ENCODE results near the gene EGFR.

Gene EGFR

DNA sequence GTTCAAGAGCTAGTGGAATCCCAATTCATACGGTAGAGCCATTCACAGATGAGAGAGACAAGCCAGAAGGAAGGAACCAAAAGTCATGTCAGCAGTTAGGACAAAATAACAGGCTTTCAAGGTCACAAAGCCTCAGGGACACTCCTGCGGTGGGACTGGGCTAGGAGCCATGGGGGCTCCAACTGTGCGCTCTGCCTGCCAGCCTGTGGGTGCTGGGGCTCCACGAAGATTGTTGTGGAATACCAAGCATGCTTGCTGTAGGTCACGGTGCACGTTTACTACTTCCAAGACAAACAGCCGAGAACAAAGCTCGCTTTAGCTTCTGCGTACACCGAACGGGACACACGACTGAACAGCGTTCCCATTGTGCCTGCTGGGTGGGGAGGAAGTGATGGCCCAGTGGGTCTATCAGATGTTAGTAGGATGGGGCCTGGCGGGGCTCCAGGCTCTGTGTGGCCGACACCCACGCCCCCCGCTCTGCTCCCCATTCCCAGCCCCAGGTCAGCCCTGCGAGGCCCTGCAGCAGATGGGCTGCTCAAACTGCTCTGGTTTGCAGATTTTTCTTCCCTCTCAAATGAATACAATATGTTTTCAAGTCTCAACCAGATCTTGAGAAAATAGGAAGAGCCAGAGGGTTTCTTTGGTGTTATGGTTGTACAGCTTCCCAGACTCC is 158.9 kb downstream of the EGFR start:
- DNase-seq: no peak

DNA sequence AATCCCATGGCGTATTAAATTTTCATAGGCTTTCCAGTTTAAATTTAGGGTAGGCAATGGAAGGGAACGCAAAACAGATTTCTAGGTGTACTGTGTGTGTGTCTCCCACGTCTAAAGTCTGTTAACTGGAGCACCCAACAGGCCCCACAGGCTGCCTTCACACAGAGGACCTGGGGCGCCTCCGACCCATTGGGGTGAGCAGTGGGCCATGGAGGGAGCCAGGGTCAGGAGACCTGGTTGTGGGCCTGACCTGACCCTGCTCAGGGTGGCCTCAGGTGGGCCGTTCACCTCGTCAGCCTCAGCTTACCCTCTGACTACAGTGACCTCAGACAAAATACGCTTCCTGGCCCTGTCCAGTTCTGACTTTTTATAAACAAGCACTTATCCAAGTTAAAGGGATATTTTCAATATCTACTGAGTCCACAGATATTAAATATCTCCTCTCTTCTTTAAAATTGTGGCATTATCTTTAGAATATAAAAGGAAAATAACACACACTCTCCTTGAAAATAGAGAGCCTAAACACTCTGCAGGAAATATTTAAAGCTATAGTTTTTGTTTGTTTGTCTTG is 159.6 kb downstream of the EGFR start:
- DNase-seq: no peak

DNA sequence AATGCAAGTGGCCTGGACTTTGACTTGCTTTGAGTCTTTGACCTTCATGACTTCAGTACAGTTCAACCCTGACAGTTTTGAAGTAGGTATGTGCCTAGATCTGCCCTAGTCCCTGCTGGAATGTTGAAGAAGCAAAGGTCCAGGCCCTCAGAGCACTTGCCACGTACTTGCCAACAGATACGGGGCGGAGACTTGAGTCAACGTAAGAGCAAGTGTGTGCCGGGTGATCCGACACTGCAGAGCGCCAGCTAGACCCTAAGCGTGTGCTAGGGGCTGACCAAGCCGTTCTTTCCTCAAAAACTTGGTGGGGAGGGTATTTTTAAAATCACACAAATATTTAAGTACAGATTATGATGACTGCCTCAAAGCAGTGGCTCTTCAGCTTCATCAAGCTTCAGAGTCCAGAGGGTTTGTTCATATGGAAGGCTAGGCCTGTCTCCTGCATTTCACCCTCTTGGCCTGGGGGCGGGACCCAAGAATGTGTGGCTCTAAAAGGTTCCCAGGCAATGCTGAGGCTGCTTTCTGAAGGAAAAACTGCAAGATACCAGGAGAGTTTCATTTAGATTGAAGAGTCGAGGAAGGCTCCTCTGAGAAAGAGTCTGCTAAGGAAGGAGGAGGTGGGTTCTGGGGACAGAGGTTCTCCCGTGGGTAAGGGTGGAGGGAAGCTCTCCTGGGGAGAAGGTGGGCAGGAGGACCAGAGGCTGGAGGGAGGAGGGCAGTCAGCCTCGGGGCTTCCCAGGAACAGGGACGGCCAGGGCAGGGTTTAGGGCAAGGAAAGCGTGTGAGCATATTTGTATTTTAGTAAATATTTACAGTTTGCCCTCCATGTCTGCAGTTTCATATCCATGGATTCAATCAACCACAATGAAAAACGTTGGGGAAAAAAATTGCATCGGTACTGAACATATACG is 160.3 kb downstream of the EGFR start:
- DNase-seq: no peak

DNA sequence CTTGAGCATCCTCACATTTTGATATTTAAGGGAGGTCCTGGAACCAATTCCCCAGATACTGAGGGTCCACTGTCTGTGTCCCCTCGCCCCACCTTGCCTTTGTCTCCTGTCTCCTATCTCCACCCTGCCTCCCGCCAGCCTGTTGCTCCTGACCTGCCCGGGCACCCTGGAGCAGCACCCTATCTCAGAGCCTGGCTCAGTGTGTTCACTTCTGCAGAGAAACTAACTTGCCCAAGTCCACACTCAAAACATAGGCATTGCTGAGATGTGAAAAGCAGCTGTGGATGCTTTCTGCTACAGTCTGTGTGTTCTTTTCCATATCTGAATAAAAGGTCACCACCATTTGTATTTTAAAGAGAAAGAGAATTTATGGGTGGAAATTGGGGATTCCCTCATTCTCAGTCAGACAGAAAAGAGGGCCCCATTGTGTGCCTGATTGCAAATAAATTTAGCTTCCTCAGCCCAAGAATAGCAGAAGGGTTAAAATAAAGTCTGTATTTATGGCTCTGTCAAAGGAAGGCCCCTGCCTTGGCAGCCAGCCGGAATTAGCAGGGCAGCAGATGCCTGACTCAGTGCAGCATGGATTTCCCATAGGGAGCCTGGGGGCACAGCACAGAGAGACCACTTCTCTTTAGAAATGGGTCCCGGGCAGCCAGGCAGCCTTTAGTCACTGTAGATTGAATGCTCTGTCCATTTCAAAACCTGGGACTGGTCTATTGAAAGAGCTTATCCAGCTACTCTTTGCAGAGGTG is 161.3 kb downstream of the EGFR start:
- DNase-seq: no peak

DNA sequence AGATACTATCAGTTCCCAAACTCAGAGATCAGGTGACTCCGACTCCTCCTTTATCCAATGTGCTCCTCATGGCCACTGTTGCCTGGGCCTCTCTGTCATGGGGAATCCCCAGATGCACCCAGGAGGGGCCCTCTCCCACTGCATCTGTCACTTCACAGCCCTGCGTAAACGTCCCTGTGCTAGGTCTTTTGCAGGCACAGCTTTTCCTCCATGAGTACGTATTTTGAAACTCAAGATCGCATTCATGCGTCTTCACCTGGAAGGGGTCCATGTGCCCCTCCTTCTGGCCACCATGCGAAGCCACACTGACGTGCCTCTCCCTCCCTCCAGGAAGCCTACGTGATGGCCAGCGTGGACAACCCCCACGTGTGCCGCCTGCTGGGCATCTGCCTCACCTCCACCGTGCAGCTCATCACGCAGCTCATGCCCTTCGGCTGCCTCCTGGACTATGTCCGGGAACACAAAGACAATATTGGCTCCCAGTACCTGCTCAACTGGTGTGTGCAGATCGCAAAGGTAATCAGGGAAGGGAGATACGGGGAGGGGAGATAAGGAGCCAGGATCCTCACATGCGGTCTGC is 162.2 kb downstream of the EGFR start:
- DNase-seq: no peak

DNA sequence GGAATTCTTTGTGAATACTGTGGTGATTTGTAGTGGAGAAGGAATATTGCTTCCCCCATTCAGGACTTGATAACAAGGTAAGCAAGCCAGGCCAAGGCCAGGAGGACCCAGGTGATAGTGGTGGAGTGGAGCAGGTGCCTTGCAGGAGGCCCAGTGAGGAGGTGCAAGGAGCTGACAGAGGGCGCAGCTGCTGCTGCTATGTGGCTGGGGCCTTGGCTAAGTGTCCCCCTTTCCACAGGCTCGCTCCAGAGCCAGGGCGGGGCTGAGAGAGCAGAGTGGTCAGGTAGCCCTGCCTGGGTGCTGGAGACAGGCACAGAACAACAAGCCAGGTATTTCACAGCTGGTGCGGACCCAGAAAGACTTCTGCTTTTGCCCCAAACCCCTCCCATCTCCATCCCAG is 162.9 kb downstream of the EGFR start:
- no peak for DNase-seq

DNA sequence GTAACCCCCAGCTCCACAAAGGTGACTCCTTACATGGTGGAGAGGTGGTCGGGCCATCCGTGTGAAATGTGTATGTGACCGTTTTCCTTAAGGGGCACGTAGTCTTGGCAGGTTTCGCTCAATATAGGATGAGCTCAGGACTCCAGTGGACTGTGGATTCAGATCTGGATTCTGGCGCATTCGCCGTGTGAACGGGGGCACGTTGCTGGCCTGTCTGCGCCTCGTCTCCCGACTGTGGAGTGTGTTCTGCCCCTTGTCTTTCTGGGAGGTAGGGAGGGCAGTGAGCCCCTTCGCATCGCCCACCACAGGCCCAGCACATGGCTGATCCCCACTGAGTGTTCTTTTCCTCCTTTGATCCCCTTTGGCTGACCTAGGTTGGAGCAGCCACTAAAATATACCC is 165.1 kb downstream of the EGFR start:
- no peak for DNase-seq

DNA sequence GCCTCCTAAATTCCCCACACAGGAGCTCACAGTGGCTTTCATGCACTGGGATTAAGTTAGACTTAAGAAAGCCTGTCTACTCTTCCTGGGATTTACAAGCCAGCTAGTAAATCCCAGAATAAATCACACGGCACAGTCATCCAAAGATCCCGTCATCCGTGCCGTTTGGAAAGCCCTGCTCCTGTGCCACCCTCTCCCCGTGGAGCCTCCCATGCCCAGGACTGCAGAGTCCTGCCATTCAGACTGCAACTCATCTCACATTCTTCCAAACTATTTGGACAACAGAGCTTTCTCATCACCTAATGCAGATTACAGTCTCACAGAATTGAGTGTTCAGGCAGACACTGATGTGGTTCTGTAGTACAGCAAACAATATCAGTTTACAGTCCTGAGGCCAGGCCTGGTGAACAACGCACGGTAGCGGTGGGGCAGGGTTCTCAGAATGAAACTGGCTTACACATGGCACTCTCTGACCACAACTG is 166.5 kb downstream of the EGFR start:
- no peak for DNase-seq

DNA sequence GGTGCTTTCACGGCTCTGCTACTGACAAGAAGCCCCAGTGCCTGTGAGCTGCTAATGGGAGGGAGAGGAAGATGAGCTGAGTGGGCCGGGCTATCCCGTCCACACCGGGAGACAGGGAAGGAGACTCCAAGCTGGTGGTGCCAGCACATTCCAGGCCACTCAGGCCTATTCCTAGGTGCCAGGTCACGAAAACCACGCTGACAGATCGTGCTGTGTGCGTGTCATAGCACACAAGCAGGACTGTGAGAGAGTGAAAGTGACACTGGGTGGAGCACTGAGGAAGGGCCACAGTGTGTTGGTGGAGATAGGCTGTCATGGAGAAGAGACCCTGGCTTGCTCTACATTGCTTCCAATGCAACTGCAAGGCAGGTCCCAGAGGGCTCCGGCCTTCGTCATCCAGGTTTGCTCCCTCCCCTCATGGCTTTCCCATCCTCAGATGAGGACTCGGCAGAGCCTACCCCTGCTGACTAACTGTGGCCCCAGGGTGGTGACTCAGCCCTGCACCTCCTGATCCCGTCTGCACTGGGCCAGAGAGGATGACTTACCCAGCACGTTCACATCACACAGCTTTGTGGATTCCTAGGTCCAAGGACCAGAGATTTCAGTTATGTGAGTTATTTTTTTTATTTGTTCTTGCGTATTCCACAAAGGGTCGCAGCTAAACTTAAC is 167.3 kb downstream of the EGFR start:
- no peak for DNase-seq

DNA sequence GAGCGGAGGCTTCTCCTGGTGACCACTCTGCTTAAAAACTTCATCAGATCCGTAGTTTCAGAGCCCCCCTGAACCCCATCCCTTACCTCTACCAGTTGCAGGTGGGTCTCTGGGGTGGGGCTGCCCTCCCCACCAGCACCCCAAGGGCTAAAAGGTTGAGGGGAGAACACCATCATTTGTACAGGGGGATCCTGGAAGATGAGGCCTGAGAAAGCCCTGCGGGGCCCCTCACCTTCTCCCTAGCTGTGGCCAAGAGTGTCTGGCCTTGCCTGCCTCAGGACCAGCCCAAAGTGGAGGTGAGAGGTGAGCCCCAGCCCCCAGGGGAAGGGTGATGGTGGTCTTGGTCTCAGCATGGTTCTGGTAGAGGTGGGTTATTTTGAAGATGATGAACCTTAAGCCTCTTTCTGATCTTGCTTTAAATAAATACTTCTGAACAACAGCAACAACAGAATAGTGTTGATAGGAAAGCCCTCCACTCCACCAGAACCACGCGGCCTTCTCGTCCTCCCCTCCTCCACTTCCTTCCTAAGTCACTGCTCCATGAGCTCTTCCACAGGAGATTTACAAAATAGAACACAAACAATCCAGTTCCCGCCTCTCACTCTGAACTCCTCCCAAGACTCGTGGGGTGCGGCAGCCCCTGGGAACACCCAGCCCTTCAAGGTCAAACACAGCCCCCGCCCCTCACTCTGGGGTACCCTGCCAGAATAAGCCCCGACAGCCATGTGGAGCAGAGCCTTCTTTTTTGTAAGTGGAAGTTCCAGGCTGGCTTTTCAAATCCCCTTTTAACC is 169.1 kb downstream of the EGFR start:
- DNase-seq: no peak

DNA sequence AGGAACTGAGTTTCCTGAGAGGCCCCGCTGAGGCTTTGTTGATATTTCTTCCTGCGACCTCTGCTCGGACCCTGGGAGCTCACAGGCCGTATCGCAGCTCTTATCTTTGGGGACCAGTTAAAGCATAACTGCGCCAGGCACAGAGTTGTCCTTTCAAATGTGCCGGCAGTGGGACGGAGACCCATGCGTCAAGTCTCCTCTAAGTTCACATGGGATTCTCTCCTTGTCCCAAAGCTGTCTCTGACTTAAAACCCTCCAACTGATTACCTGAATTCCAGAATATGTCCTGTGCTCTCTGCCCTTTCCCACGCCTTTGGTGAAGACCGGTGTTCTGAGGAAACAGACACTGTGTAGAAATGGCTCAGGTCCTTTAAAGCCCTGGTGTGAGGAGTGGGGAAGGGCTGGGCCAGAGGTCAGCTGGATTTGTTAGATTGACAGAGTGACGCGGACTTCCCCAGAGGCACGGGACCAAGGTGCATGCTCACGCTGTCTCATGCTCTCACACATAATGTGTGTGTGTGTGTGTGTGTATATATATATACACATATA is 169.8 kb downstream of the EGFR start:
- DNase-seq: no peak

DNA sequence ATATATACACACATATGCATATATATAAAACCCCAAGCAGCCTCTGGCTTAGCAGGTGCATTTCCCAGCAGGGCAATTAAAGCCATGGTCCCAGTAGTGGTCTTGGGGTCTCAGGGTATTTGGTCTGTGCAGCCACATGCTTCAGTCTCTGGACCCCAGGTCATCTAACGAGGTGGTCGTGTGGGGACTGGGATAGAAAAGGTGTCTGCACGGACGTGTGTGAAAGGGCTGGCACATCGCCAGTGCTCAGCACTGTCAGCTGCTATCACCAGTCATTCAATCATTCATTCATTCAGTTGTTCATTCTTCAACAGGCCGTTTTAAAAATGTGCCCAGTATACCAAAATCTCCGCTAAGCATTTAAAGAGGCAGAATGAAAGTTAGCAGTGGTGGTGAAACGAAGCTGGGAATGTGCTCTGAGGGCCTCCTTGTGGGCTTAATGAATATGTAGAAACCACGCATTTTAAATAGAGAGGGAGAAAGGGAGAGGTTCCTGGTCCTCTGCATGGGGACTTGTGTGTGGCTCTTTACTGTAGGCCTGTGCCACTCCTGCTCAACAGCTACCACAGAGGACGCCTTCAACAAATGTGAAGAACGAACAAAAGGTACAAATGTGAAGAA is 170.4 kb downstream of the EGFR start:
- DNase-seq: no peak

DNA sequence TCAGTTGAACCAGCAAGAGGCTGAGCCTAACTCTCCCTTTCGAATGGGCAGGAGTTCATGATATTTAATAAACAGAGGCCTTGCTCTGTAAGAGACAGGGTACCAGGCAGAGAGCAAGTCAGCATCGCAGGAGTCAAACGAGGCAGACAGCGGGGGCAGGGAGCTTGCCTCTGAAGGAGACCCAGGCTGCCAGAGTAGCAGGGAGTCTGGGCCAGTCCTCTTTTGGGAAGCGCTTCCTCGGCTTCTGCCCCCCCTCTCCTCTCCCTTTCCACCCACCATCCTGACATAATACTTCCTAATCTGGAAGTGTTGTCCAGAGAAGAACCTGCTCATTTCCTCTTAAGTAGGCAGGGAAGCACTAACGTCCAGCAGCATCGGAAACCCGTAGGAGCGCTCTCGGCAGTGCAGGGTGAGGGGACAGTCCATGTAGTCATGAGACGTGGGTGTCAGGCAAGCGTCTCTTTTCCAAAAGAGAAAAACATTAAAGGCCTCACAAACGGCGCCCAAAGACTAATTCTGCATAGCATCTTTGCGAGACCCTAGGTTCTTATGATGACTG is 171.1 kb downstream of the EGFR start:
- DNase-seq: no peak

DNA sequence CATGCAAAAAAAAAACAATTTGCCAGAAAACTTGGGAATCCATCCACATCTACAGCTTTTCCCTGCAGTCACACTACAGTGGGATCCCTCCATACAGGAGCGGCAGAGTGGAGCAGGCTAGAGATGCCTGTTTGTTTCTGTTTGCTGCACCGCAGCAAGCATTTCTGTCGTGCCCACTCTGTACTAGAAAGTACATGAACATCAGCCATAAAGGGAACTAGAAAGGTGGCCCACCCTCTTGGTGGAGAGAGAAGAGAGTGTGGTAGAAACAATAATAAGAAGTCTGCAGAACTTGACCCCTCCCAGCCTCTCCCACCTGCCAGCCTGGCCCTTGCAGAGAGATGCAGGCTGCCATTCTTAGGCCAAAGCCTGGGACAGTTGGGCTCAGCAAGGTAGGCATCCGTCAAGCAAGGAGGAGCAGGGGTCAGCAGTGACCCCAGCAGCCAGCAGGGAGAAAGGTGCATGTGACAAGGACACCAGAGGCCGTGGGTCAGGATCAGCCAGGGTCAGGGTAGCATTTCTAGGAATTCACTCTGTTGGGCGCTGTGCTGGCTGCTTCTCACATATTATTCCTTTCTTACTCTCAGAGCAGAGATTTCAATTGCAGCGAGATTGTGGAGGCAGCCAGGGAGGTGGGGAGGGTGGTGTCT is 171.8 kb downstream of the EGFR start:
- no peak for DNase-seq

DNA sequence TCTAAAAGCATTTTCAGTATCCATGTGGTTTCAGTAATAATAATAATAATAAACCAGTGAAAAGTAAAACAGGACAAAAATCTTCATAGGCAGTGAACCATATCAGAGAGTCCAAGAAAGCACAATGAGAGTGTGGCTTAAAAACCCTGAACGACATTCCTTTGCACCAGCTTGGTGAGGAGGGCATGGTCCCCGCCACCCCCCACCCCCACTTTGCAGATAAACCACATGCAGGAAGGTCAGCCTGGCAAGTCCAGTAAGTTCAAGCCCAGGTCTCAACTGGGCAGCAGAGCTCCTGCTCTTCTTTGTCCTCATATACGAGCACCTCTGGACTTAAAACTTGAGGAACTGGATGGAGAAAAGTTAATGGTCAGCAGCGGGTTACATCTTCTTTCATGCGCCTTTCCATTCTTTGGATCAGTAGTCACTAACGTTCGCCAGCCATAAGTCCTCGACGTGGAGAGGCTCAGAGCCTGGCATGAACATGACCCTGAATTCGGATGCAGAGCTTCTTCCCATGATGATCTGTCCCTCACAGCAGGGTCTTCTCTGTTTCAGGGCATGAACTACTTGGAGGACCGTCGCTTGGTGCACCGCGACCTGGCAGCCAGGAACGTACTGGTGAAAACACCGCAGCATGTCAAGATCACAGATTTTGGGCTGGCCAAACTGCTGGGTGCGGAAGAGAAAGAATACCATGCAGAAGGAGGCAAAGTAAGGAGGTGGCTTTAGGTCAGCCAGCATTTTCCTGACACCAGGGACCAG is 172.5 kb downstream of the EGFR start:
- DNase-seq: no peak

DNA sequence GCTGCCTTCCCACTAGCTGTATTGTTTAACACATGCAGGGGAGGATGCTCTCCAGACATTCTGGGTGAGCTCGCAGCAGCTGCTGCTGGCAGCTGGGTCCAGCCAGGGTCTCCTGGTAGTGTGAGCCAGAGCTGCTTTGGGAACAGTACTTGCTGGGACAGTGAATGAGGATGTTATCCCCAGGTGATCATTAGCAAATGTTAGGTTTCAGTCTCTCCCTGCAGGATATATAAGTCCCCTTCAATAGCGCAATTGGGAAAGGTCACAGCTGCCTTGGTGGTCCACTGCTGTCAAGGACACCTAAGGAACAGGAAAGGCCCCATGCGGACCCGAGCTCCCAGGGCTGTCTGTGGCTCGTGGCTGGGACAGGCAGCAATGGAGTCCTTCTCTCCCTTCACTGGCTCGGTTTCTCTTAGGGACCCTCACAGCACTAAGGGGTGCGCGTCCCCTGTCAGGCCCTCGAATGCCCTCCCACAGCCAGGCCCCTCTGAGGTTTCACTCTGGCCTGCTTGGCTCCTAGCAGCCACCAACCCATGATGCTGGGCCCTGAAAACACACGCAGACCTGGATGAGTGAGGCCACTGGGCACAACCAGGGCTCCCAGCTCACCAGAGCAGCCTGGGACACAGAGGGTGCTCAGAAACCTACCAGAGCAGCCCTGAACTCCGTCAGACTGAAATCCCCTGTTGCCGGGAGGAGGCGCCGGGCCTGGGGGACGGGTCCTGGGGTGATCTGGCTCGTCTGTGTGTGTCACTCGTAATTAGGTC is 173.3 kb downstream of the EGFR start:
- no peak for DNase-seq

DNA sequence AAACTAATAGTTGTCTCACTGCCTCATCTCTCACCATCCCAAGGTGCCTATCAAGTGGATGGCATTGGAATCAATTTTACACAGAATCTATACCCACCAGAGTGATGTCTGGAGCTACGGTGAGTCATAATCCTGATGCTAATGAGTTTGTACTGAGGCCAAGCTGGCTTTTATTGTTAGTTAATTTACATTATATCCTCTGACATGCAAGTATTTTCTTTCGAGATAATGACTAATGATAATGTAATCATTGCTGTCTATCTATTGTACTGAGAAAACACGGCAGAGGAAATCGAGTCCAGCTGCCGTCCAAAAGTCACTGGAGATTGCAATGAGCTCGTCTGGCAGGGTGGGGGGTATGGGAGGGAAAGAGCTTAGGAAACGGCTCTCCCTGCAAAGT is 173.9 kb downstream of the EGFR start:
- DNase-seq: no peak

DNA sequence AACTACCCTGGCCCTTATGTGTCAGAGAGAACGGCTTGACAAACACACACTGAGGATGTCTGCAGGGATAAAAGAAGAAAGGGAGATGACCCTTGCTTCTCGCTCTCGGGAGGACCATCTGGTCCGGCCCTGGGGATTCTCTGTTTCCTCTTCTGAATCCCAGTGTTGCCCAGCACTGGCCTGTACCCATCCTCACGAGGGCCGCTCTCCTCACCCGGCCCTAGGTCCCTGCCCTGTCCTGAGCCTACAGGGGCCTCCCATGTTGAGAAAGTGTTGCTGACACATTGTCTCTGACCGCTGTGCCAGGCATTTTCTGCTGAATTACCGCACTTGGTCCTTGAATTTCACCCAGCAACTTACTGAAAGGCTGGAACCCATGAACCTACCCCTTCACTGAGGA is 174.4 kb downstream of the EGFR start:
- no peak for DNase-seq
